GM12892 (cell line): ENCODE data around the gene EPN1.

ENCODE experiments used
- DNase-seq: peaks from one replicate; pipeline ENCODE4 v3.0.0; 2011; ENCODE audit not compliant: insufficient read length
- FAIRE-seq: peaks from 2 replicates; lab custom pipeline; 2011; peaks lifted over from hg19 to GRCh38; lab: Jason Lieb, UNC
- POLR2A ChIP-seq: IDR thresholded peaks from 2 replicates; pipeline ENCODE4 v1.6.1; 2011; ENCODE audit warnings: low read depth, low read length, control low read depth
- POLR2AphosphoS5 ChIP-seq: IDR thresholded peaks from 2 replicates; pipeline ENCODE4 v1.6.1; 2011; ENCODE audit warnings: low read depth, low read length, control low read depth
- TAF1 ChIP-seq: IDR thresholded peaks from 2 replicates; pipeline ENCODE4 v1.6.1; 2011; ENCODE audit warnings: low read depth, mild to moderate bottlenecking, control low read depth, low read length, borderline replicate concordance

The EPN1 gene

DNA sequence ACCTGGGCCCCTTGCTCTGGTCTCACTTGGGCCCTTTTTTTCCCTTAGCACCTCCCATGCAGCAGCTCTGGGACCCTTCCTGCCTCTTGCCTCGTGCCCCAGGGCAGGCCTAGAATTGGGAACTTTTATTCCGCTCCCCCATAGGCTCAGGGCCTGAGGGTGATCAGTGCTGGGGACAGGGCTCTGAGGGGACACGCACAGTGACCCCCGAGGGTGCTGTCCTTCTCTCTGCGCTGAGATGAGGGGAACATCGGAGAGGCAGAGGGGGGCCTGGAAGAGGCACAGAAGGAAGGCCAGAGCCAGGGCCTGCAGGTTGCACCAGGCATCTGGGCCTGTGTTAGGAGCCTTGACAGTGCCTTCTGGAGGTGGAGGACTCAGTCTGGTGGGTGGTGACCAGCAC, 10.8 kb downstream of the EPN1 start:
- FAIRE-seq (no peak), DNase-seq (no peak)
- no peak for TF ChIP-seq POLR2A

DNA sequence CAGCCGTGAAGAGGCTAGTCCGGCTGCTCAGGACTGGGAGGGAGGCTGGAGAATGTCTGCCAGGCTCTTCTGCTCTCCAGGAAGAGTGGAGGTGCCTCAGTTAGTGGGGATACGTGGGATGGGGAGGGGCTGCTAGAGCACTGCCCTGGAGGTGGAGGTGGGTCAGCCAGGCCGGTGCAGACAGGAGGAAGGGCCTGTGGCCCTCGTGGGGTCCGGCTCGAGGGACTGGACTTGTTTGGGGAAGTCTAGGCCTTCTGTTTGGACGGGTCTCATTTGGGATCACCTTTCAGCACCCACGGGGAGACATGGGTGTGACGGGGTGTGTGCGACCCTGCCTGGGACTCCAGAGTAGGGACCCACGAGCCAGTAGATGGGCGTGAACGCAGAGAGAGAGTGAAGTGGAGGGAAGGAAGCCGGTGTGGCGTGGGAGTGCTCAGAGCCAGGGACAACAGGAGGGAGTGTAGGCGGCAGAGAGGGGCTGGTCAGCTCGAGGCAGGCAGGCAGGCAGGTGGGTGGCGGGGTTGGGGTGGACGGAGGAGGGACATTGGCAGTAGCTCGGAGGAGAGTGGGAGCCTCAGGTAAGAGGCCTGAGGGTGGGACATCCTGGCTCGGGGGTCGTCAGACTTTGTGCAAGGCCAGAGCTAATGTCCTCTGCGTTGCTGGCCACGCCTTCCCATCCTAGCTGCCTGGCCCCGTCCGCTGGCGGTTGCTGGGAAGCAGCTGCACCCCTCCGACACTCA, 11.5 kb downstream of the EPN1 start:
- TF ChIP-seq TAF1 (no peak), POLR2AphosphoS5 (no peak), POLR2A (no peak)
- FAIRE-seq (no peak), DNase-seq (no peak)

- no peak for FAIRE-seq
- no peak for DNase-seq
- no peak for TF ChIP-seq POLR2A
- TF ChIP-seq POLR2AphosphoS5 = no peak
- no peak for TF ChIP-seq TAF1
Observed at GRCh38 chr19:55687281-55688201, 12.5 kb downstream of the EPN1 start.

DNA sequence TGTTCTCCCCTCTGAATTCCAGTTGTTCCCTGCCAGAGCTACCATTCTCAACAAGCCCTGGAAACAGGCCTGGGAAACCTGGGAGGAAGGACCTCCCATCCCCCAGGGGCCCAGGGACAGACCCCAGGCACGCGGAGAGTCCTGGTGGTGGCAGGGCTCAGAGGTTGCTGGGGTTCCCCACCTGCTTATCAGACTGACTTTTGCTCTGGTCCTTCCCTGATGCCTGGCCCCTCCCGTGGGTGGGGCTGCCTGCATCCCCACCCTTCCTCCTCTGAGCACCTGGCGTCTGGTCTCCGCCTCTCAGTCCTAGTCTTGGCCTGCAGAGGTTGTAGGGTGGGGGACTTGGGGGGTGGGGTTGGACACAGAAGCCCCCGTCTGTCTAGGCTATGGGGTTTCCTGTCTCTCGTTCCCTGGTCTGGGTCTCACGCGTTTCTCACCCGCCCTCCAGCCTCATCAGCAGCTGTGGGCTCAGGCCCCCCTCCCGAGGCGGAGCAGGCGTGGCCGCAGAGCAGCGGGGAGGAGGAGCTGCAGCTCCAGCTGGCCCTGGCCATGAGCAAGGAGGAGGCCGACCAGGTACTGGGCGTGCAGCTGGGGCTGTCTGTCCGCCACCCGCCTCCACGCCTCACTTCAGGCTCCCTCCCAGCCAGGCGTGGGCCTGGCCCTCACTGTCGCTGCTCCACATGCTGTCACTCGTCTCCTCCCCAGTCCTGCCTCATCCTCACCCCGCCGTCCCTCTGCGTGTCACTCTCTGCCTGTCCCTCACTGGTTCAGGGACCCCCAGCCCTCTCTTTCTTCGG, 13.6 kb downstream of the EPN1 start:
- FAIRE-seq (no peak), DNase-seq (no peak)
- TF ChIP-seq POLR2AphosphoS5 = no peak
- no peak for TF ChIP-seq POLR2A
- TF ChIP-seq TAF1 = no peak

- DNase-seq = no peak
- no peak for TF ChIP-seq POLR2AphosphoS5
- TF ChIP-seq POLR2A = no peak
- no peak for TF ChIP-seq TAF1
- FAIRE-seq = no peak
Observed at GRCh38 chr19:55689411-55690108, 14.5 kb downstream of the EPN1 start.

DNA sequence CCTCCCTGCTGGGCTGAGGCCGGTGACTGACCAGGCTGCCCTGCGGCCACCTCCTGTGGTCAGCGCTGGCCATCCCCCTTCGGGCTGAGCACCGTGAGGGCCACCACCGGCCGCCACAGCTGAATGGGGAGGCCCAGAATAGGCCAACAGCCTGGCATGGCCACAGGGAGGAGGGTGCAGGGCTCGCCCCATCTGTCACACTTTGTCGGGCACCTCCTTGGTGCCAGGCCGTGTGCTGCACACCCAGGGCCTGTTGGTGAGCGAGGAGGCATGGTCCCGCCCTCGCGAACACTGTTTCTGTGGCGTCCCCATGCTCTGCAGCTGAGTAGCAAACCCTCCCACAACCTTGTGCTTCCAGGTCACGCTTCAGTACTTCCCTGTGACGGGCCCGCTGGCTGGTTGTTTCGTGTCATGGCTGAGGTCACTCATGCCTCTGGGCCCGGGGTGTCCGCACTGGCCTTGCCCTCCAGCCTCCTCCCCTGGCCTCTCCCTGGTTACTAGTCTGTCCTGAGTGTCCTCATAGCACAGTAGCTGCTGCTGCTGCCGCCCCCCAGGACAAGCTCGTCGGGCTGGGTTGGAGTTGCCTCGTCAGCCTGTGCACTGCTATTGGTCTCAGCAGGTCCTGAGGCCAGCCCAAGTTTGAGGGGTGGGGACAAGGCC, 15.2 kb downstream of the EPN1 start:
- no peak for DNase-seq
- TF ChIP-seq TAF1 = no peak
- TF ChIP-seq POLR2AphosphoS5 = no peak
- TF ChIP-seq POLR2A = no peak
- FAIRE-seq = no peak

GRCh38 chr19:55690769-55691545, 15.9 kb downstream of the EPN1 start:
- FAIRE-seq (no peak), DNase-seq (no peak)
- no peak for TF ChIP-seq POLR2AphosphoS5
- TF ChIP-seq TAF1 = no peak
- no peak for TF ChIP-seq POLR2A

DNA sequence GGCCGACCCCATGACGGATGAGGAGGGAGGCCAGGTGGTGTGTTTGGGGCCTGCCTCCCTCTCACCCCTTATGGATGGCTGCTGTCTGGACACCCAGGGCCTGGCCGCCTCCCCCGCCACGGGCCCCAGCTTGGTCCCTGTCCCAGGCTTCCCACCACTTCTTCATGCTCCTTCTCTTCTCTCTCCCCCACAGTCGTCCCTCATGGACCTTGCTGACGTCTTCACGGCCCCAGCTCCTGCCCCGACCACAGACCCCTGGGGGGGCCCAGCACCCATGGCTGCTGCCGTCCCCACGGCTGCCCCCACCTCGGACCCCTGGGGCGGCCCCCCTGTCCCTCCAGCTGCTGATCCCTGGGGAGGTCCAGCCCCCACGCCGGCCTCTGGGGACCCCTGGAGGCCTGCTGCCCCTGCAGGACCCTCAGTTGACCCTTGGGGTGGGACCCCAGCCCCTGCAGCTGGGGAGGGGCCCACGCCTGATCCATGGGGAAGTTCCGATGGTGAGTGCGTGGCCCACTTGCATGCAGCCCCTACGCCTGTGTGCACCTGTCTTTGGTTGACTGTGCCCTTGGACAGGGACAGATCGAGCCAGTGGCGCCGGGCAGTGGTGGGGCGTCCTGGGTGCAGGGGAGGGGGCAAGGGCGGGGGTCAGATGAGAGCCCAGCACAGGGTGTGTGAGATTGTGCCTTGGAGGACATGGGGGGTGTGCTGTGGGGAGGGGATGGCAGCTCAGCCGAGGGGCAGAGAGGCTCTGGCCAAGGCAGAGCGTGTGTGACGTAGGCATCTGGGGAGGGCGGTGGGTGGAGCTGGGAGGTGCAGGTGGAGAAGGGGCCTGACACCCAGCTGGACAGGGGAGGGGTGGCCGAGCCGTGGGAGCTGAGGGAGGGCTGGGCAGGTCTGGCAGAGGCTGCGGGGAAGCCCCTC, 16.8 kb downstream of the EPN1 start:
- no peak for FAIRE-seq

GRCh38 chr19:55692681-55693081, 17.7 kb downstream of the EPN1 start:
- DNase-seq = no peak
- TF ChIP-seq POLR2A (no peak), TAF1 (no peak), POLR2AphosphoS5 (no peak)
- FAIRE-seq = no peak

More for the DNA sequence above, 16.8 kb downstream of the EPN1 start:
- no peak for DNase-seq
- no peak for TF ChIP-seq POLR2A
- no peak for TF ChIP-seq TAF1
- no peak for TF ChIP-seq POLR2AphosphoS5
